GM10847 (cell line): ENCODE results near the gene MED31.

Experiments
- POLR2A ChIP-seq: IDR thresholded peaks from 2 replicates; pipeline ENCODE4 v1.6.1; 2011; ENCODE audit not compliant: insufficient read length; ENCODE audit errors: extremely low read depth

Gene MED31

DNA sequence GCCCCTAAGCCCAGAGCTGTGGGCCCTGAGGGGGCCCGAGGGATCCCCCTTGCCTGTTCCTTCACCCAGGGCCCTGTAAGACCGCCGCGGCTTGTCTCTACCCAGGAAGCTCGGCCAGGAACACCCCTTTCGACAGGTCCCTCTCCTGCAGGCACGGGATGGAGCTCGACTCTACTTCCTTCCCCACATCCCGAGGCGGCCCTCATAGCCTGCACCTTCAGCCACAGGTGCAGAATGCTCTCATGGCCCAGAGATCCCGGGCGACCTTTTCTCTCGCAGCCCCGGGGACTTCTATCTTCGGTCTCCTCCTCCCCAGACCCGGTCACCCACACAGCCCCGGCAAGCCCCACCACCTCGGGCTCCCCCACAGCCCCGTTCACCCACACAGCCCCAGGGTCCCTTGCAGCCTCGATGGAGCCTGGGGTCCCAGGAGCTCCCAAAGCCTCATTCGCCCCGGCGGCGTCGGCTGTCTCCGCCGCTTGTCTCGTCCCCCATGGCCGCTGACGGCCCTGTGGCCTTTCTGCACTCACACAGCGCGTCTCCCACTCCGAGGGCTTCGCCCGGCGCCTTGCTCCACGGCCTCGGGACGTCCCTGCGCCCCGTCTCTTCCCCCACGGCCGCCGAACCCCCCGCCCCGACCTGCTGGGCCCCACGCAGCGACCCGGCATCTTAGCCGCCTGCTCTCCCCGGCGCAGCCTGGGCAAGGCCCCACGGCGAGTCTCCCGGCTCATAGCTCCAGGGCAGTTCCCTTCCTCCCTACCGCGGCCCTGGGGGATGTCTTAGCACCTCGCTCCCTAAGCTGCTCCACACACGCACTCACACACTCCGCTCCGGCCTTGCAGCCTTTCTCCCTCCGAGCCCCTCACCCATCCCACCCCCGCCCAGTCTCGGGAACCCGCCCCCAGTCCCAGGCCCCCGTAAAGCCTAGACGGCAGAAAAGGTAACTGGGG, 11.5 kb downstream of the MED31 start:
- no peak for TF ChIP-seq POLR2A

DNA sequence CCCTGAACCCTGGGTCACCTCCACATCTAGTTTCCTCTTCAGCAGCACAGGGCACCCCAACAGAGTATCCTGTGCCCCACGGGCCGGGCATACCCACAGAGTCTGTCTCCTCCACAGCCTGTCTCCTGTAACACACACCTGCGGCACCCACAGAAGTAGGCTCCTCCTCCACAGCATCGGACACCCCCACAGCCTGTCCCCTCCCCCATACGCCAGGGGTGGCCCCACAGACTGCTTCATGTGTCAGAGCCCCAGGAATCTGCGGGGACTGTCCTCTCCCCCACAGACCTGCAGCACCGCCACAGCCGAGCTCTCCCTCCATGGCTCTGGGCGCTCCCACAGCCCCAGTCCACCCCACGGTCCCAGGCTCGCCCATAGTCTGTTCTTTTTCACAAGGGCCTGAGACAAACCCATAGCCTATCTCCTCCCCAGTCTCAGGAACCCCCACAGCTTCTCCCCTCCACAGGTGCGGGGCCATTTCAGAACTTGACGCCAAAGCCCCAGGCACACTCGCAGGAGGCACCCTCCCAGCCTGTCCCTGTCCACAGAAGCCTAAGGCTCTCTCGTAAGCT, 12.3 kb downstream of the MED31 start:
- TF ChIP-seq POLR2A, result no peak

DNA sequence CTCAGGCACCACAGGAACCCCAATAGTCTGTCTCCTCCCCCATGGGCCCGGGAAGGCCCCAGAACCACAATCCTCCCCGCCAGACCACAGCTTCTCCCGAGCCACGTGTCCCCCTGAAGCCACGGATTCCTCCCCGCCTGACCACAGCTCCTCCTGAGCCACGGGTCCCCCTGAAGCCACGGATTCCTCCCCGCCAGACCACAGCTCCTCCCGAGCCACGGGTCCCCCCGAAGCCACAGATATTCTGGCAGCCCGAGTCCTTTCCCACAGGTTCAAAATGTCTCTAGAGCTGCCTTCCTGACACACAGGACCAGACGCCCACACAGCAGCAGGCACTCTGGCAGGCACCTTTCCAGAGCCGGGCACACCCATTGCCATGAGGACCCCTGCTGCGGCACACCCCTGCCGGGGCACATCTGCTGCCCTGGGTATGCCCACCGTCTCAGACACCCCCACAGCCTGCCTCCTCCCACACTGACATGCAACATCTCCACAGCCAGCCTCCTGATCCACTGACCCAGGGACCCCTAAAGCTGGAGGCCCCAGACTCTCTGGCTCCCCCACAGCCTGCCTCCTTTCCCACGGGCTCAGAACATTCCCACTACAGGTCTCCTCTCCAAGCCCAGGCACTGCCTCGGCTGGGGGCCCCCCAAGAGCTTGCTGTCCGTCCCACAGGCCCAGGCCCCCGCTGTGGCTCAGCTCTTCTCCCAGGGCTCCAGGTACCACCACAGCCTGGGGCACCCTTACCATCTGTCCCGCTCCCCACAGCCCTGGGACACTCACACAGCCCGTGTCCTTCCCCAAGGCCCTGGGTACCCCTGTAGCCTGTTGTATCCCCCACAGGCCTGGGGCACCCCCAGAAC, 13.1 kb downstream of the MED31 start:
- no peak for TF ChIP-seq POLR2A

DNA sequence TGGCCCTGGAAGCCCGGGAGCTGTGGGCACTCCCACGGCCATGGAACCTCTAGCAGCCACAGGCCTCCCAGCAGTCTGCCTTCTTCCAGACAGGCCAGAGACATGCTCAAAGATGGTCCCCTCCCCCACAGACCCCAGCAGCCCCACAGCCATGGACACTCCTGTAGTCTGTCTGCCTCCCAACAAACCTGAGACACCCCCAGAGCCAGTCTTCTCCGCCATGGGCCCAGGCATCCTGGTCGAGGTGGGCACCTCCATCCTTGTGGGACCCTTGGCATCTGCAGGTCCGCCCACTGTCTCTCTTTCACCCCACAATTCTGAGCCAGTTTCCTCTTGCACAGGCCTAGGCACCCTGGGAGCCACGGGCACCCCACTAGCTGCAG, 14.0 kb downstream of the MED31 start:
- TF ChIP-seq POLR2A, result no peak

DNA sequence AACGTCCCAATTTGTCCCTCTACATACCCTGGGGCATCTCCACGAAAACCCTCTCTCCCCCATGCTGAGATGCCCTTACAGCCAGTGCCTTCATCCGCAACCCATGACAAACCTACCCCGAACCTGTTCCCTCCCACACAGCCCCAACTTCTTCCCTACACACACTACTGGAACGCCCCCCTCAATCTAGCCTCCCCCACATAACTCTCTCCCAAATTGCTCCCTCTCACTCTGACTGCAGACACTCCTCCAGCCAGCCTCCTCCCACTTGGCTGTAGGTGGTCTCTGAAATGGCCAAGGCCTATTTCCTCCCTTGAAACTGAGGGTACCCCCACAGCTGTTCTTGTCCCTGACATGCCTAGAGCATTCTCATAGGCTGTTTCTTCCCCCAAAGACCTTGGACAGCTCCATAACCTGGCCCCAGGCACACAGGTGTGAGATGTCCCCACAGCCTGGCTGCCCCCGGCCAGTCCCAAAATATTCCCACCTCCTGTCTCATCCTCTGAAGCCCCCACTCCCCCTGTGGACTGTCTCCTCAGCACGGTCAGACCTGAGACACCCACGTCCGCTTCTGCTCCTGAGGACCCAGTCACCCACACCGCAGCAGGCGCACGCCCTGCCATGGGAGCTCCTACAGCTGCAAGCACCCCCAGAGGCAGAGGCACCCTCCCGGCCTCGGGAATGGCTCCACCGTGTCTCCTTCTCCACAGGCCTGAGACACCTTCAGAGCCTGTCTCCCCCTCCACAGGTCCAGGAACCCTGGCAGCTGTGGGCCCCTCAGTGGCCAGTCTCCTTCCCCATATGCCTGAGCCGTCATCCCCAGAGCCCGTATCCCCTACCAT, 14.6 kb downstream of the MED31 start:
- no peak for TF ChIP-seq POLR2A

DNA sequence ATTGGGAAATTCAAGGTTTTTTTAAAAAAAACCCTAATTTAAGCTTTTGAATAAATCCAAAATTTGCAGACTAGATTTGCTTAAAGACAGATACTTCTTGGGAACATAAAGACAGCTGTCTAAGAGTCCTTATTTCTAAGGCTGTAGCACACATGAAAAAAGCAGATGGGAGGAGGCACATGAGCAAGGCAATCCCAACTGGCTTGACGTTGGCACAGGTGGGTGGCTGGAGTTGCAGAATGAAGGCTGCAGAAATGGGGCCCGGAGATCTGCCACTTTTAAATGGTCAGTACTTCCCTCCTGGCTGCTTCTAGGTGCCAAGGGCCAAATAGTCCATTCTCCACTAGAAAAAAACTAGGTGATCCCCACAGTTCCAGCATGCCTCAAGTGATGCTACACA, 15.3 kb downstream of the MED31 start:
- TF ChIP-seq POLR2A, result no peak

DNA sequence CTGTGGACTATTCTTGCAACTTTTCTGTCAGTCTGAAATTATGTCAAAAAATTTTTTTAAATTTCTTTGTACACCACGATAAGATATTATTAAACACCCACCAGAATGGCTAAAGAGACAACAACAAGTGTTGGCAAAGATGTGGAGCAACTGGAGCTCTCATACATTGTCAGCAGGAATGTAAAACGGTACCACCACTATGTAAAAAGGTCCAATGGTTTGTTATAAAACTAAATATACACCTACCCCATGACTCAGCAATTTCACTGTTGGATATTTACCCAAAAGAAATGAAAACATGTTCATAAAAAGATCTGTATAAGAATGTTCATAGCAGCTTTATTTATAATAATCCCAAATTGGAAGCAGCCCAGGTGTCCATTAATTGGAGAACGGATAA, 18.1 kb downstream of the MED31 start:
- no peak for TF ChIP-seq POLR2A

DNA sequence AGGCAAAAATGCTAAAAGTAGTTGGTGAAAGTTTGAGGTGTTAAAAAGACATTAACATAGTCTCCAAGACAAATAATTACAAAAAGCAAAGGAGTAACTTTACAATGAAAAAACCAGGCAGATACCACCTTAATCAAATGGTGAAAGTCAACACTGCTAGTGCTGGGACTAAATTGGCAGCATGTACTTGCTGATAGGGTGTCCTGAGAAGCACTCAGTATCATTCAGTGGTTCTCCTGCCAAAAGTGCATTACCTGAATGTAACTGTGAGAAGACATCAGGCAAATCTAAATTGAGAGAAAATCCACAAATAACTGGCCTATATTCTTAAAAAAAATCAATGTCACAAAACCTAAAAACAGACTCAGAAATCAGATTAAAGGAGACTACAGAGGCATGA, 18.9 kb downstream of the MED31 start:
- no peak for TF ChIP-seq POLR2A

DNA sequence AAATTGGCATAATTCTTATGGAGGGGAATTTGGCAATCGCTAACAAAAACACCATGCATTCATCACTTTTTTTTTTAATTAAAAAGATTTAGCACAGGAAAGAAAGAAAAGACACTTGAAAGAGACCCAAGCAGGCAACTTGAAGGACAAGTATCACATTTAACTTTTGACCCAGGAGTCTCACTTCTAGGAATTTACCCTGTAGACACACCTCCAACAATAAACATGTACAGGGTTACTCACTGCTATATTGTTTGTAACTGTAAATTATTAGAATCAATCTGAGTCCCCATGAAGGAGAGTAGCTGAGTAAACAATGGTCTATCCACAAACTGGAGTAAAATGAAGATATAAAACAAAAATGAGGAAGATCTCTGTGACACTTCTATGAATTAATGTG, 21.0 kb downstream of the MED31 start:
- no peak for TF ChIP-seq POLR2A

DNA sequence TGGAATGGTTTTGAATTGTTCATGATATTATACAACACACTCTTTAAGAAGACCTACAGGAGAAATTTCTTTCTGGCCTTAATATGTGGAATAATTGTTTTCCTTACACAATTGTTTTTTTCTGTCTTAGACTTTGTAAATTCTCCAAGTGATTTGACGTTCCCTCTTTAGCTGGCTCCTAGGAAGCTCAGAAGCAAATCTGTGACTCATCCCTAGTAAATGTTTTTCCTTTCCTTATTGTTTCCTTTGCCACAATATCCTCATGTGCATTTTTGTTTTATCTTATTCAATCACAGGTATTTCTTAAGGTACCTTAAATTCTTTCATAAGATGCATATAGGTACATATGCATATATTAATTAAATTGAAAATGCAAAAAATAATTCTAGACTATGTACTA, 24.4 kb downstream of the MED31 start:
- no peak for TF ChIP-seq POLR2A

DNA sequence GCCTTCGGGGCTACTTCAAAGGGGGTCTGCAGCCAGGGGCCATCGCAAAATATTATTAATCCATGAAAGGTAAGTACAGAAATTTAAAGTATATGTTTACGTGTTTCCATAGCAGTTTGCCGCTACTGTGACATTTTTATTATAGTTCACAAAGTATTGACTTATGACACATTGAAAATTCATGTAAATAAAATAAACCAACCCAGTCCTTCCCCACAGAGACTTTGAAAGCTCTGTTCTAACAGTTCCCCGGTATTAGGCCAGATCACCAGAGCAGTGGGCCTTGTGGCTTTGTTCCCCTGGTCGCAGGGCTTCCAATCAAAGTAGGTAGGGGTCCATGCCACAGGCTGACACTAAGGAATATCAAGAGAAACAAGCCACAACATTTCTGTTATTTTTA, 24.8 kb downstream of the MED31 start:
- TF ChIP-seq POLR2A, result no peak

DNA sequence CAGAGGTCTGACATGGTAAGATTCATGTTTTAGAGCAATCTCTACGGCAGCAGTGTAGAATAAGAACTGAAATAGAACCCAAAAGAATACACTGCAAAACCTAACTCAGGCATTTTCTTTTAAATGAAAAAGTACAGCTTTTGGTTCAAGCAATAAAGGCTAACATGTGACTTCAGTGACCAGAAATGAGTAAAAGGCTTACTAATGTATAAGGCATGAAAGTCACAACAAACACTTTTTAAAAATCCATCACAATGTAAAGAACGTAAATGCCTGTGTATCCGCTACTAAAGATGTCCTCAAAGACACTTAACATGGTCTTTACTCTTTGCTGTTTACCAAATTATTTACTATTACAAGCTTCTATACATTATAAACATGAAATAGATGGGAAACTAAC, 27.5 kb downstream of the MED31 start:
- TF ChIP-seq POLR2A, result no peak

DNA sequence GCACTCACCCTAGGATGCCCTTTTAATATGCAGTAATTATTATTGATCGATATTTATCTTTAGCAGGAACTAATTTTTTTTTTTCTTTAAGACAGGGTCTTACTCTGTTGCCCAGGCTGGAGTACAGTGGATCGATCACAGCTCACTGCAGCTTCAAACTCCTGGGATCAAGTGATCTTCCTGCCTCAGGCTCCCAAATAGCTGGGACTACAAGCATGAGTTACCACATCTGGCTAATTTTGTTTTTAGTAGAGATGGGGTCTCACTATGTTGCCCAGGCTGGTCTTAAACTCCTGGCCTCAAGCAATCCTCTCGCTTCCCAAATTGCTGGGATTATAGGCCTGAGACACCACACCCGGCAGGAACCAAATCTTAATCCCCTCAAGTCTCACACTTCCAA, 40.2 kb downstream of the MED31 start:
- no peak for TF ChIP-seq POLR2A

DNA sequence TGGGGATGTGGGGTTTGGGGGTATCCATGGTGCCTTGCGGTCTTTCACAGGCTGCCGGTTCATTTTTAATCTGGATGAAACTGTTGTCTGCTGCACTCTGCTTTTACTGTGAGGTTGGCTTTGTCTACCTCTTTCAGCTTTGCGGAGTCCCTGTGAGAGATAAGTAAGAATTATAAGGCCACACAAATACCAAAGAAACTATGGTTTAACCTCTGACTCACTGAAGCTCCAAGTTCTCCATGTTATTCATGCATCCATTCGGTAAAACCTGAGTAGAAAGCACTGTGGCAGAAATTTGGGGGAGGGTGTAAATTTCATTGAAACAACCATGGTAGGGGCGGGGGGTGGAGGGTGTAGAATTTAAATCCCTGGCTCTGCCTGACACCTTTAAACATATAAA, 41.4 kb downstream of the MED31 start:
- no peak for TF ChIP-seq POLR2A

DNA sequence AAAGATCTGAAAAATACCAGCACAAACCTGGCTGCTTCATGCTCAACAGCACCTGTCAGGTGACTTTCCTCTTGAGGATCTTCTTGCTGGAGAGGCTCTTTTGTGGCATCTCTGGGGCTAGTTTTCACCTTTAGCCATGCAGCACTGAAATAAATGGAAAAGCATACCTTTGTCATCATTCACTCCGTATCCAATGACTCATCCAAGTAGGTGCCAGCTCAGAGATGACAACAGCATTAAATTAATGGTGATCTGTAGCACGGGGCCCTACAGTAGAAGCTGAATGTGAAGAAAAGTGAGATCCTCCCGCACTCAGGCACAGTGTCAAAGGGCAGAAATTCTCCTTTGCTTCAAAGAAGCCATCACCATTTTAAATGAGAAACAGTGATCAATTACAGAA, 43.1 kb downstream of the MED31 start:
- TF ChIP-seq POLR2A, result no peak
